ENCODE data around the gene PDE10A. TPM values are rescaled to one million over a fixed set of nuclear protein-coding genes. Genes with fewer than 3 reads are reported as not detected.
"Not testable (repeated sequence)": the region's sequence is repeated elsewhere in the genome, so short reads cannot be mapped to it uniquely, and the experiment has no call there.

Gene PDE10A
- total RNA-seq, 4 donors from 2014 or later = 2.9 to 8.8 (median 3.9) TPM

DNA sequence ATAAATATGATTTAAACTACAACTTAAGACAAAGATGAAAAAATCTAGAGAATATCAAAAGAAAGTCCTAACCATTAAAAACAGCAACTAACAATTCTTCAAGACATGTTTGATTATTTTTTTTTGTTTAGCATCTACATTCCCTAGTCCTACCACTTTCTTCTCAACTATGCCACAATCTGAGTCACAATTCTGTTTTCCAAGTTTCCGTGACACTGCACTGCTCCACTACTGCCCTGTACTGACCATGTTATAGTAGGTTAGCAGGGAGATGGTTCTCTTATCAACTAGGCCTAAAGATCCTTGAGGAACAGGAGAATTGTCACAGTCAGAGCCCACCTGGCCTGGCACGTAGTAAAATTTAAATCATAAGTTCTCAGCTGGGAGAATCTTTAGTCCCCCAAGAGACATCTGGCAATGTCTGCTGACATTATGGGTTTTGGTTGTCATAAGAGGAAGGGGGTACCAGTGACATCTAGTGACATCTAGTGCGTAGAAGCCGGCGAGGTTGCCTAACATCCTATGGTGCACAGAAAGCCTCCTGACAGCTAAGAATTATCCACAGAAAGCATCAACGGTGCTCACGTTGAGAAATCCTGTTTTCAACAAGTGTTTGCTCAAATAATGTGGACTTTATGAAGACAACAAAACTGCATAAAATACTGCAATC lies 100.5 kb downstream of the PDE10A start:
- Histone ChIP-seq H3K4me3 (no peak overlapping the region), H3K9me3 (peaks cover 0 to 7% (median 0%) of the 10 kb centered on the region in 4 donors), H3K27ac (replicated peaks in 1 of 4) (no peak overlapping the region), H3K4me1 (no peaks in the 10 kb centered on the region), H3K36me3 (no peaks in the 10 kb centered on the region), H3K27me3 (no peaks in the 10 kb centered on the region)
- TF ChIP-seq, protein P1, sequence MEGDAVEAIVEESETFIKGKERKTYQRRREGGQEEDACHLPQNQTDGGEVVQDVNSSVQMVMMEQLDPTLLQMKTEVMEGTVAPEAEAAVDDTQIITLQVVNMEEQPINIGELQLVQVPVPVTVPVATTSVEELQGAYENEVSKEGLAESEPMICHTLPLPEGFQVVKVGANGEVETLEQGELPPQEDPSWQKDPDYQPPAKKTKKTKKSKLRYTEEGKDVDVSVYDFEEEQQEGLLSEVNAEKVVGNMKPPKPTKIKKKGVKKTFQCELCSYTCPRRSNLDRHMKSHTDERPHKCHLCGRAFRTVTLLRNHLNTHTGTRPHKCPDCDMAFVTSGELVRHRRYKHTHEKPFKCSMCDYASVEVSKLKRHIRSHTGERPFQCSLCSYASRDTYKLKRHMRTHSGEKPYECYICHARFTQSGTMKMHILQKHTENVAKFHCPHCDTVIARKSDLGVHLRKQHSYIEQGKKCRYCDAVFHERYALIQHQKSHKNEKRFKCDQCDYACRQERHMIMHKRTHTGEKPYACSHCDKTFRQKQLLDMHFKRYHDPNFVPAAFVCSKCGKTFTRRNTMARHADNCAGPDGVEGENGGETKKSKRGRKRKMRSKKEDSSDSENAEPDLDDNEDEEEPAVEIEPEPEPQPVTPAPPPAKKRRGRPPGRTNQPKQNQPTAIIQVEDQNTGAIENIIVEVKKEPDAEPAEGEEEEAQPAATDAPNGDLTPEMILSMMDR (IDR thresholded peaks at IDR 0.05) = no peak
- TF ChIP-seq EP300 (IDR thresholded peaks at IDR 0.05) = no peak
- no peak for TF ChIP-seq POLR2A (IDR thresholded peaks at IDR 0.05; ENCODE audit: low read depth)
- WGBS = 79% methylated on average over 7 of the region's 7 CpGs
- no peak for DNase-seq (ENCODE audit: extremely low spot score)
- intact Hi-C loops (cut with DNase I) = no loop called here

DNA sequence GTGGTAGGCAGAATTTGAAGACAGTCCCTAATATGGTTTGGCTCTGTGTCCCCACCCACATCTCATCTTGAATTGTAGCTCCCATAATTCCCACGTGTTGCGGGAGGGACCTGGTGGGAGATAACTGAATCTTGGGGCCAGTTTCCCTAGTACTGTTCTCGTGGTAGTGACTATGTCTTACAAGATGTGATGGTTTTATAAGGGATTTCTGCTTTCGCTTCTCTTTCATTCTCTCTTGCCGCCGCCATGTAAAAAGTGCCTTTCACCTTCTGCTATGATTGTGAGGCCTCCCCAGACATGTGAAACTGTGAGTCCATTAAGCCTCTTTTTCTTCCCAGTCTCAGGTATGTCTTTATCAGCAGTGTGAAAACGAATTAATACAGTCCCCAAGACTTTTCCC lies 103.4 kb downstream of the PDE10A start:
- TF ChIP-seq POLR2AphosphoS5 (IDR thresholded peaks at IDR 0.05) (no peak), POLR2A (IDR thresholded peaks at IDR 0.05; ENCODE audit: low read depth) (no peak)
- intact Hi-C loops (cut with DNase I) = no loop called here
- DNase-seq (ENCODE audit: extremely low spot score) = no peak
- no peaks in the 10 kb centered on the region for H3K36me3 ChIP-seq
- H3K4me1 ChIP-seq = peaks cover 0 to 9% (median 4%) of the 10 kb centered on the region in 4 donors
- no peaks in the 10 kb centered on the region for H3K27me3 ChIP-seq
- no peak overlapping the region for H3K4me3 ChIP-seq
- WGBS = 93% methylated on average over 7 of the region's 7 CpGs
- peaks cover 0 to under 1% (median 0%) of the 10 kb centered on the region in 4 donors for H3K9me3 ChIP-seq
- no peak overlapping the region for H3K27ac ChIP-seq (replicated peaks in 1 of 4)

DNA sequence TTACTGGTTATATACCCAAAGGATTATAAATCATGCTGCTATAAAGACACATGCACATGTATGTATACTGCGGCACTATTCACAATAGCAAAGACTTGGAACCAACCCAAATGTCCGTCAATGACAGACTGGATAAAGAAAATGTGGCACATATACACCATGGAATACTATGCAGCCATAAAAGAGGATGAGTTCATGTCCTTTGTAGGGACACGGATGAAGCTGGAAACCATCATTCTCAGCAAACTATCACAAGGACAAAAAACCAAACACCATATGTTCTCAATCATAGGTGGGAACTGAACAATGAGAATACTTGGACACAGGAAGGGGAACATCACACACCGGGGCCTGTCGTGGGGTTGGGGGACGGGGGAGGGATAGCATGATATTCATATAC lies 104.9 kb downstream of the PDE10A start:
- H3K4me3 ChIP-seq; DNase-seq (ENCODE audit: extremely low spot score); H3K9me3 ChIP-seq; intact Hi-C loops (cut with DNase I); H3K4me1 ChIP-seq; H3K36me3 ChIP-seq; H3K27ac ChIP-seq (replicated peaks in 1 of 4); H3K27me3 ChIP-seq: not testable (repeated sequence)
- WGBS = 89% methylated on average over 6 of the region's 6 CpGs

DNA sequence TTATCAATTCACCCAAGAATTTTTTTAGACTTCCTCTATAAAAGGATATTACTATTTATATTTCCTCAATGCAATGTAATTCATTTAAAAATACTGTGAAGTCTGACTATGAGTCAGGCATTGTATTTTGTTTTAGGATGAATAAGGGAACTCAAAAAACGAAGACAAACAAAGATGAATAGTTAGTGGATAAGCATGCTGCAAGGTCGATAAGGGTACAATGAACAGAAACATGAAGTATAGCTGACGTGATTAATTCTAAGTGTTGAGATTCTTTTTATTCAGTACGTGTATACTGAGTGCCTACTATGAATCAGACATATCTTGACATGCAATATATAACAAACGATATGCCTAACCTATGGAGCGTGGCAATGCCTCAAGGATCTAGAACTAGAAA lies 105.4 kb downstream of the PDE10A start:
- Histone ChIP-seq H3K36me3 (no peaks in the 10 kb centered on the region), H3K27me3 (no peaks in the 10 kb centered on the region), H3K4me3 (no peak overlapping the region), H3K9me3 (no peaks in the 10 kb centered on the region), H3K4me1 (peaks cover 0 to 9% (median 4%) of the 10 kb centered on the region in 4 donors), H3K27ac (replicated peaks in 1 of 4) (no peak overlapping the region)
- DNase-seq (ENCODE audit: extremely low spot score) = no peak
- TF ChIP-seq EP300 (IDR thresholded peaks at IDR 0.05) (no peak), POLR2AphosphoS5 (IDR thresholded peaks at IDR 0.05) (no peak), POLR2A (IDR thresholded peaks at IDR 0.05; ENCODE audit: low read depth) (no peak)
- TF ChIP-seq, protein P1 (IDR thresholded peaks at IDR 0.05) = no peak
- intact Hi-C loops (cut with DNase I) = no loop called here
- WGBS = 87% methylated on average over 6 of the region's 6 CpGs

DNA sequence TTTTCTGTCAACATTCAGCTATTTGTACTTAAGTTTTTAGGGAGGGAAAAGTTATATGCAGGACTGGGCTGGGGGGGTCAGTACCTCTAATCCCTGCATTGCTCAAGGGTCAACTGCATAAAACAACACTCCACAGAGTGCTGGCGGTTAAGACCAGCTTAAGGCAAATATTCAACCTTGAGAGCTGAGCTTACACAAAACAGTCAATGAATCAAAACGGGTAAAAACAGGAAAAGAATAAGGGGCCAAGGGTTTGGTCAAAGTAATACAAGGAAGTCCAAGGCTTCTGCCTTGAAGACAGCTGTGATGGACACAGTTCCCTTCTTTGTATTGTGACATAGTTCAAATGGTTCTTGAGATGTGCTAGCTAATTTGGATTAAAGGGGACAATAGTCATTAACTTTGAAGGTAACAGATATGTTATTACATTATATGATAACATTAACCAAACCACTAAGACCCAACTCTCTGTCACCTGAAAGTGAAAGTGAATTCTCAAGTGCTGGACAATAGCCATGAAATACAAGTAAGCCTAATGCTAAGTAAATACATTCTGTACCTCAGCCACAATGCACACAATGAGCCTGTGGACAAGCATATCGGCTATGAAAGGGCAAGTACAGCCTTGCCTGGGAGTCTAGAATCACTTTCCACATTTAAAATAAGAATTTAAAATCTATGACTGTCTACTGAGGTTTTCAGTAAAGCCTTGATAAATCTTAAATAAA lies 106.8 kb downstream of the PDE10A start:
- H3K27ac ChIP-seq (replicated peaks in 1 of 4) = no peak overlapping the region
- H3K36me3 ChIP-seq = no peaks in the 10 kb centered on the region
- intact Hi-C loops (cut with DNase I) = no loop called here
- 53% methylated on average over 3 of the region's 3 CpGs for WGBS
- no peak for TF ChIP-seq POLR2AphosphoS5 (IDR thresholded peaks at IDR 0.05)
- TF ChIP-seq POLR2A (IDR thresholded peaks at IDR 0.05; ENCODE audit: low read depth) = no peak
- TF ChIP-seq, protein P1 (IDR thresholded peaks at IDR 0.05) = no peak
- TF ChIP-seq EP300 (IDR thresholded peaks at IDR 0.05) = no peak
- H3K9me3 ChIP-seq = no peaks in the 10 kb centered on the region
- H3K4me1 ChIP-seq = peaks cover 0 to 9% (median 4%) of the 10 kb centered on the region in 4 donors
- no peaks in the 10 kb centered on the region for H3K27me3 ChIP-seq
- H3K4me3 ChIP-seq = peak overlapping the region in 1 of 4 donors; percentile 20
- no peak for DNase-seq (ENCODE audit: extremely low spot score)

DNA sequence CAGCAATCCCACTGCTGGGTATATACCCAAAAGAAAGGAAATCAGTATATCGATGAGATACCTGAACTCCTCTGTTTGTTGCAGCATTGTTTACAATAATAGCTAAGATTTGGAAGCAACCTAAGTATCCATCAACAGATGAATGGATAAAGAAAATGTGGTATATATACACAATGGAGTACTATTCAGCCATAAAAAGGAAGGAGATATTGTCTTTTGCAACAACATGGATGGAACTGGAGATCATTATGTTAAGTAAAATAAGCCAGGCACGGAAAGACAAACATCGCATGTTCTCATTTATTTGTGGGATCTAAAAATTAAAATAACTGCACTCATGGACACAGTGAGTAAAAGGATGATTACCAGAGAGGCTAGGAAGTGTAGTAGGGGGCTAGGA lies 108.4 kb downstream of the PDE10A start:
- H3K27me3 ChIP-seq; H3K27ac ChIP-seq (replicated peaks in 1 of 4); H3K4me3 ChIP-seq; DNase-seq (ENCODE audit: extremely low spot score); H3K36me3 ChIP-seq; H3K4me1 ChIP-seq; H3K9me3 ChIP-seq; intact Hi-C loops (cut with DNase I): not testable (repeated sequence)
- WGBS = 83% methylated on average over 3 of the region's 3 CpGs

All from esophagus muscularis mucosa (tissue), 4 donors.